LNCAP (cell line): Measurements from ENCODE around the gene SLC43A3.

ENCODE experiments used
- CTCF ChIP-seq: fragments of 450-650 bp; IDR thresholded peaks from 2 replicates; pipeline ENCODE4 v1.5.1; 2017; ENCODE audit warnings: mild to moderate bottlenecking

The SLC43A3 gene

GRCh38 chr11:57429946-57430345, 3.0 kb upstream of the SLC43A3 start:
- no peak for TF ChIP-seq CTCF

- no peak for TF ChIP-seq CTCF
Observed at GRCh38 chr11:57428643-57429042, 1.7 kb upstream of the SLC43A3 start.

- TF ChIP-seq CTCF, result no peak
Observed at GRCh38 chr11:57427727-57428082, 784 bp upstream of the SLC43A3 start.

DNA sequence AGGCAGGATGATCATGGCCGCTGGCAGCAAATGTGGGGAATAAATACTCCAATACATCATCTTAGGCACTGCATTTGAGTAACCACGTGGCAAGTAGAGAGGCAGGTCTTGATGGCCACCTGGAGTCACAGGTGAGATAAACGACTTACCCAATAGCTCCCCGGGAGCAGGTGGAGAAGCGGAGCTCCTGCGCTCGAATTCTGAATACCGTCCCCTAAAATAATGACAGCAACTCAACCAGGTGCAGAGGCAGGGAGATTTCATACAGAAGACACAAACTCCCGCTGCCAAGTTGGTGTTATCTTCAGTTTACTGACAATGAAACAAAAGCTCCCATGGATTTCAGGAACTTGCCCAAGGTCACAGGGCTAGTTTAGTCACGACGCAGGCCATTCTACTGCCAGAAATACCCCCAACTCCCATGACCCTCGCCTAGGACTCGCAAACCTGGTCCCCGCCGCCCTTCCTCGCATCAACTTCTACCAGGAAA, 437 bp downstream of the SLC43A3 start:
- TF ChIP-seq CTCF, result no peak

- no peak for TF ChIP-seq CTCF
Observed at GRCh38 chr11:57425565-57426438, 1.1 kb downstream of the SLC43A3 start.

DNA sequence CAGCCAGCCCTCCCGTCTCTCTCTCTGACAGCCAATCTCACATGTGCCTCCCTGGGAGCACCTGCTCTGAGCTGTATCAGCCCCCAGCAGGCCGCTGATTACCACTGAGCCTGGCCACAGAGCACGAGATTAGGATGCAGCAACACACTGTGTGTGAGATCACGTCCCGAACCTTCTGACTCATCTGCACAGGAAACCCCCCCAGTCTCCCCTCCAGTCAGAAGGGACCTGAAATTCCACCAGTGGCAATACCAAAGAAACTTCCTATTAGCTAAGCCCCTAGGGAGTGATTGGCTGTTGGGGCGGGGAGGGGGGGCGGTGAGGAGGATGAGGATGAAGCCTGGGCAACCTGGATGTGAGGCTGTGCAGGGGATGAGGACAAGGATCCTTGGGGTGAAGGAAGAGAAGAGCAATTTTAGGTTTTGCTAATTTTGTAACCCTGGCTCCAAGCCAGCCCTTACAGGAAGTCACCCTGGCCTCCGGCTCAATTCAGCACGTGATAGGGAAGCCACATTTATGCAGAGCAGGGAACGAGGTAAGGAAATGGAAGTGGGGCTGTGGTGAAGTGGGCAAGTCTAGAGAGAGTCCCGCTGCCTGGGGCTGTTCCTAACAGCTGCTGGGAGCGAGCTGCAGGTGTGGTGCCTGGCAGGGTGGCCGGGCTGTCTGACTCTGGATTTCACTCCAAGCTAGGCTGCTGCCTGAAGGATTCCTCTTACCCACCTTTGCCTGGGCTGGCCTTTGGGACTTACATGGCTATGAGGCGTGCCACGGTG, 1.9 kb downstream of the SLC43A3 start:
- no peak for TF ChIP-seq CTCF

- TF ChIP-seq CTCF, result no peak
Observed at GRCh38 chr11:57424137-57424791, 2.7 kb downstream of the SLC43A3 start.
